ENCODE results near the gene C4A.
"Not testable (repeated sequence)": the region's sequence is repeated elsewhere in the genome, so short reads cannot be mapped to it uniquely, and the experiment has no call there.

Gene C4A

DNA sequence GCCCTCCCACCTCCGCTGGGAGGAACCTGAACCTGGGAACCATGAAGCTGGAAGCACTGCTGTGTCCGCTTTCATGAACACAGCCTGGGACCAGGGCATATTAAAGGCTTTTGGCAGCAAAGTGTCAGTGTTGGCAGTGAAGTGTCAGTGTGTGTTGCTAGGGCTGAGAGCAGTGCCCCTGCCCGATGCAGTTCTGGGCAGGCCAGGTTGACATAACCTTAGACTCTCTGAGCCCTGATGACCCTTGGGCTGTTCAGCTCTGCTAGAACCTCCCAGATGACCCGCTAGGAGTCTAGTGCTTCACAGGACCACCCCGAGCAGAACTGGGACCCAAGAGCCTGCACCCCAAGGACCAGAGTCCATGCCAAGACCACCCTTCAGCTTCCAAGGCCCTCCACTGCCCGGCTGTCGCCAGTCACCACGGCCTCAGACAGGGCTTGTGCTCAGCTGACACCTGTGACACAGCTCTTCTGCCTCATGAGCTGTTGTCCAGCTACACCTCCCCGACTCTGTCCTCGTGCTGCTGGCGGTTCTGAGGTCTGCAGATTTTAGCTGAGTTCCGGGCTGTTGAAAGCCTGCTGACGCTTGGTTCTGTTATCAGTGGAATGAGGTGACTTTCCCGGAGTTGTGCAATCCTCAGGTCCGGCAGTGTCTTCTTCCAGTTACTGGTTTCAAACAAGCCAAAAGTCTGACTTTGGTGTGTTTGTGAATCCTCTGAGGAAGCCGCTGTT lies 53.6 kb downstream of the C4A start:
- not testable (repeated sequence) for DNase-seq (ENCODE audit: low spot score)

DNA sequence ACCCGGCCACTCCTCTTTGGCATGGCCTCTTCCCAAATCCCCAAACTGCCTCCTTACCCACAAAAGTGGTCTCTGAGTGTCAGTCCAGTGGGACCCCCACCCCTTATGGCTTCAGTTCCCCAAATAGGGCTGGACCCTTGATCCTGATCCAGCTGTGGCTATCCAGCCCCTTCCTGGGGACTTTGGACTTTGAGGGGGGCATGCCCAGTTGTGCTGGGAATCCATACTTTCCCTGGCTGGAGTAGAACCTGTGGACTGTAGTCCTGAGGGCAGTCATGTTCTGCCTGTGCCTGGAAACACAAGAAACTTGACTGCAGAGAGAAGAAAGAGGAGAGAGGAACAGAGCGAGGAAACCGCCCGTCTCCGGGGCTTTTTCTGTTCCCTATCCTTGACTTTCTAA lies 55.3 kb downstream of the C4A start:
- DNase-seq (ENCODE audit: low spot score), result not testable (repeated sequence)

- DNase-seq (ENCODE audit: low spot score), result not testable (repeated sequence)
Observed at GRCh38 chr6:32037598-32038524, 56.0 kb downstream of the C4A start, which contains the start of gene CYP21A2. TSS of gene CYP21A2 (plus strand) at chr6:32038415. CDS start at chr6:32038423, 8 bp downstream.

DNA sequence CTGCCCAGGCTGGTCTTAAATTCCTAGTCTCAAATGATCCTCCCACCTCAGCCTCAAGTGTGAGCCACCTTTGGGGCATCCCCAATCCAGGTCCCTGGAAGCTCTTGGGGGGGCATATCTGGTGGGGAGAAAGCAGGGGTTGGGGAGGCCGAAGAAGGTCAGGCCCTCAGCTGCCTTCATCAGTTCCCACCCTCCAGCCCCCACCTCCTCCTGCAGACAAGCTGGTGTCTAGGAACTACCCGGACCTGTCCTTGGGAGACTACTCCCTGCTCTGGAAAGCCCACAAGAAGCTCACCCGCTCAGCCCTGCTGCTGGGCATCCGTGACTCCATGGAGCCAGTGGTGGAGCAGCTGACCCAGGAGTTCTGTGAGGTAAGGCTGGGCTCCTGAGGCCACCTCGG lies 57.0 kb downstream of the C4A start:
- not testable (repeated sequence) for DNase-seq (ENCODE audit: low spot score)

GRCh38 chr6:32039321-32040274 lies 57.7 kb downstream of the C4A start:
- not testable (repeated sequence) for DNase-seq (ENCODE audit: low spot score)

GRCh38 chr6:32040299-32041049 lies 58.6 kb downstream of the C4A start:
- not testable (repeated sequence) for DNase-seq (ENCODE audit: low spot score)

DNA sequence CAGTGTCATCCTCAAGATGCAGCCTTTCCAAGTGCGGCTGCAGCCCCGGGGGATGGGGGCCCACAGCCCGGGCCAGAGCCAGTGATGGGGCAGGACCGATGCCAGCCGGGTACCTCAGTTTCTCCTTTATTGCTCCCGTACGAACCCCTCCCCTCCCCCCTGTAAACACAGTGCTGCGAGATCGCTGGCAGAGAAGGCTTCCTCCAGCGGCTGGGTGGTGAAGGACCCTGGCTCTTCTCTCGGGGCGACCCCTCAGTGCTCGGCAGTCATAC lies 59.1 kb downstream of the C4A start:
- not testable (repeated sequence) for DNase-seq (ENCODE audit: low spot score)

DNA sequence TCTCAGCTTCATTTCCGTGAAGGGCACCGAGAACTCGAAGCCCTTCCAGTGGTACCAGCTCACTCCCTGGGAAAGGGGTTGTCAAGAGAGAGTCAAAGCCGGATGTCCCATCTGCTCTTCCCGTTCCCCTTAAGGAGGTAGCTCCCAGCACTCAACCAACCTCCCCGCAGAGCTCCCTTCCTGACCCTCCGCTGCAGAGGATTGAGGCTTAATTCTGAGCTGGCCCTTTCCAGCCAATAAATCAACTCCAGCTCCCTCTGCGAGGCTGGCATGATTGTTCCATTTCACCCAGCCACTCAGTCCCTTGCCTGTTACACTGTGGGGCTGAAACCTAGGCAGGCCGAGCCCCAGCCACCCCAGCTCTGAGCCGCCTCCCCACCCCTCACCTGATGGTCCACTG lies 59.5 kb downstream of the C4A start:
- not testable (repeated sequence) for DNase-seq (ENCODE audit: low spot score)

DNA sequence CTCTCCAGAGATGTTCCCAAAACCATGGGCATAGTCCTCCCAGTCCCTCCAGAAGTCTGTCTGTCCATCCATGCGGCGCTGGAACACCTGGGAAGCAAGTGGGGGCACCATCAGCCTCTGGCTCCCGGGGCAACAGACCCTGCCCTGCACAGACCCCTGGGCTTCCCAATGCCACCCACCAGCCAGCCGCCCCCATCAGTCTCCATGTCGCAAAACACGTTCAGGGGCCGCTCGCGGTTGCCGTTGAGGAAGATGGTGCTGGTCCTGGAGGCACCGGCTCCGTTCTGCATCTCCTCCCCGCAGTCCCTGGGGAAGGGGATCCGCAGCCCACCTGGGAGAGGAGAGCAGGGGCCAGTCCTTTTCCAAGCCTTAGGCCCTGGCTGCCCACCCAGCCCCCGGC lies 60.4 kb downstream of the C4A start:
- not testable (repeated sequence) for DNase-seq (ENCODE audit: low spot score)

GRCh38 chr6:32043589-32044380 lies 61.9 kb downstream of the C4A start:
- DNase-seq (ENCODE audit: low spot score), result not testable (repeated sequence)

DNA sequence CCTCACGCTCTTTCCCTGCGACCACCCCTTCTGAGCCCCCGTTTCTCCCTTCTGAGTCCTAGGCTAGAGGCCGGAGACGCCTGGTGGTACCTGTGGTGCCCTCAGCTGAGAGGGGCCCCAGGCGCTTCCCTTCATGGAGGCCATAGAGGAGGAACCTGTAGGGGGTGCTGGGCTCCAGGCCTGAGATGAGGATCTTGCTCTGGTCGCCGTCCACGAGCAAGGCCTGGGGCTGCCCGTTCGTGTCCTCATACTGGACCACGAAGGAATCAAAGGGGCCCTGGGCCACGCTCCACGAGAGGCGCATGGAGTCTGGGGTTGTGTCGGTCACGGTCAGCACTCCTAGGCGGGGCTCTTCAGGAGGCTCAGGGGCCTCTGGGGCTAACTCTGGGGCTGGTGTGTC lies 63.1 kb downstream of the C4A start:
- not testable (repeated sequence) for DNase-seq (ENCODE audit: low spot score)

DNA sequence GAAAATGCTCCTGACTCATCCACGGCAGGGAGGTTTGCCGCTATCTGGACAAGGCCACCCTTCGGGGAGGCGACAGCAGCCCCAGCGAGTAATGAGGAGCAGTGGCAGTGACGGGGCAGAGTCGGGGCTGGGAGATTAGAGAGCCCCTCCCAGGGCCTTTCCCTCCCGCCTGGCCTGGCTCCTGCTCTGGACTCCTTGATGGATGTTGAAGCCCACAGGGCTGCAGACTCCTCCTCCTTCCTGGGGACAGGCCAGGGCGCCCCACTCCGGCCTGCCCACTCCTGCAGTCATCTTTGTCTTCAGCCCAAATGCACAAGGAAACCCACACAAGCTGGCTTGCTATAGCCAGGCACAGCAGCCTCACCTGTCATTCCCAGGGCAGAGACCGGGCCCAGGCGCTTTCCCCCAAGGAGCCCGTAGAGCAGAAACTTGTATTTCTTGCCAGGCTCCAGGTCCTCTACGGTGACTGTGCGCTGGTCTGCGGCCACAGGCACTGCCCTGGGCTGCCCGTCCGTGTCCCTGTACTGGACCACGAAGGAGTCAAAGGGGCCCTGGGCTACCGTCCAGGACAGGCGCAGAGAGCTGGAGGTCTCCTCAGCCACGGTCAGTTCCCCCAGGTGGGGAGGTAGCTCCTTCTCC lies 64.1 kb downstream of the C4A start:
- DNase-seq (ENCODE audit: low spot score), result peak; percentile 46

- DNase-seq (ENCODE audit: low spot score), result no peak
Observed at GRCh38 chr6:32046450-32047083, 64.7 kb downstream of the C4A start.

DNA sequence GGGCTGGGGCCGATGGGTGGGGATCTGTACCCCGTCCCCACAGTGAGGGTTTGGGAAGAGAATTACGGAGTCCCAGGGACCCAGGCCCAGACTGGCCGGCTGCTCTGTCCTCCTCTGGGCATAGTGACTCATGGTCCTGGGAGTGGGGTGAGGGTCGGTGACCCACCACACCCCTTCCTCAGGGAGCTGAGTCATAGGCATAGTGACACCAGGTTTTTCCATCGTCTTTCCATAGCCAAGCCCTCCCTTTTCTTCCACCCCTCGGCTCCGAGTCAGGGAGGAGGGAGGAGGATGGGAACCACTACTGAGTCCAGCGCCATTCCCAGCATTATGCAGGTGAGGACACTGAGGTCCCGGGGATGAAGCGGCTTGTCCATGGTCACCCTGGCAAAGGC lies 65.2 kb downstream of the C4A start:
- DNase-seq (ENCODE audit: low spot score), result no peak

DNA sequence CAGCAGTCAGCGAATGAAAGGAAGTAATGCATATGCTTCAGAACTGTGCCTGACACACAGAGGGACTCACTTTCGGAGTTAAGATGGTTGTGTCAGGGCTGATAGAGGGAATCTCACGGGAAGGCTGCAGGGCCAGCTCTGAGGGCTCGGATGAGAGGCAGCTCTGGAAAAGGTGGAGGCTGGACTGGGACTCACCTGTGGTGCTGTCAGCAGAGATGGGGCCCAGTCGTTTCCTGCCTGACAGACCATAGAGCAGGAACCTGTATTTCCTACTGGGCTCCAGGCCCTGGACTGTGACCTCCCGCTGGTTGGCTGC lies 65.6 kb downstream of the C4A start:
- no peak for DNase-seq (ENCODE audit: low spot score)

GRCh38 chr6:32047855-32048766 lies 66.3 kb downstream of the C4A start:
- DNase-seq (ENCODE audit: low spot score), result peak; percentile 71

DNA sequence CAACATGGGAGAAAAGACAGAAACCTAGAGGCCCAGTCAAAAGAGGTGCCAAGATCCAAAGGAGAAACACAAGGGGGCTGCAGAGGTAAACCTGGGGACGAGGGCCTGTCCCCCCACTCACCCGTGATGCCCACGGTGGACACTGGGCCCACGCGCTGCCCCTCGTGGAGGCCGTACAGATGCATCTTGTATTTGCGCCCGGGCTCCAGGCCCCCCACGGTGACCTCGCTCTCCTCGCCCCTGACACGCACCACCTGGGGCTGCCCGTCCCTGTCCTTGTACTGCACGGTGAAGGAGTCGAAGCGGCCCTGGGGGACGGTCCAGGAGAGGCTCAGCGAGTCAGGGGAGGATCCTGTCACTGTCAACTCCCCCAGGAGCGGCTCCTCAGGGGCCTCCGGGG lies 67.3 kb downstream of the C4A start:
- not testable (repeated sequence) for DNase-seq (ENCODE audit: low spot score)

DNA sequence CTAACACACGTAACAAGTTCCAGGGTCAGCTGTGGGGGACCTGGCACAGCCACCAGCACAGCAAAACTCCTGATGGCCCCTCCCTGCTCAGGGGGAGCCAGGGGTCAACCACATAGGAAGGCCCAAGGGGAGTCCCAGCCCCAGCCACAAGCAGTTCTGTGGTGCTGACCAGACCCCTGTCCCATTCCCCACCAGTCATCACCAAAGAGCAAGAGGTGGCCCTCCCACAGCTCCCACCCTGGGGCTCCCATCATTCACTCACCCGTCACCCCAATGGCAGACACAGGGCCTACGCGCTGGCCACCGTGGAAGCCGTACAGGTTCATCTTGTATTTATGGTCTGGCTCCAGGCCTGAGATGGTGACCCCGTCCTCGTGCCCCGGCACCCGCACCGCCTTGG lies 67.9 kb downstream of the C4A start:
- not testable (repeated sequence) for DNase-seq (ENCODE audit: low spot score)

DNA sequence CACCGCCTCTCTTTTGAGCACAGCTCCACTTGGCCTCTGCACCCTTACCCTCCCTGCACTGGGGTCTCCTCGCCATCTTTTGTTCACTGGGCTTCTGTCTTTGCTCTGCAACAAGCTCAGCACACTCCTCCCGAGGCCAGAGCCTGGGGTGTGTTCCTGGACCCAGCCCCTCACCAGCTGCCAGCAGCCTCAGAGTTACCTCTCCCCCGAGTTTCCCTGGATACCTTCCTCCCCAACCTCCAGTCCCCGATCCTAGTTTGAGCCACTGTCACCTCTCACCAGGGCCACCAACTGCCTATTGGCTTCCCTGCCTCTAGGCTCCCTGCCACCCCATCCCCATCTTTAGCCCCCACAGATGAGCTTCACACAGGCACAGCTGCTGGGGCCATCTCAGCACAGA lies 68.7 kb downstream of the C4A start:
- DNase-seq (ENCODE audit: low spot score), result no peak
